HUES6 (cell line): ENCODE data around the gene SLCO1B1.

ENCODE experiments used
- H3K27ac ChIP-seq: 2 replicates; pipeline ENCODE4 v1.7.0; 2013; ENCODE audit warnings: low read depth, mild to moderate bottlenecking, low read length, inconsistent platforms
- H3K27me3 ChIP-seq: 2 replicates; pipeline ENCODE4 v1.6.1; 2013; ENCODE audit warnings: low read length; ENCODE audit not compliant: control insufficient read depth, insufficient read depth
- H3K36me3 ChIP-seq: 2 replicates; pipeline ENCODE4 v1.6.1; 2013; ENCODE audit warnings: low read length; ENCODE audit not compliant: control insufficient read depth, insufficient read depth
- H3K4me1 ChIP-seq: 2 replicates; pipeline ENCODE4 v1.6.1; 2013; ENCODE audit warnings: low read length; ENCODE audit not compliant: control insufficient read depth, insufficient read depth
- H3K4me3 ChIP-seq: 2 replicates; pipeline ENCODE4 v1.5.1; 2013; ENCODE audit warnings: low read depth, low read length
- H3K9ac ChIP-seq: one replicate; pipeline ENCODE4 v1.6.1; 2013; ENCODE audit warnings: mild to moderate bottlenecking, low read length
- H3K9me3 ChIP-seq: 2 replicates; pipeline ENCODE4 v1.6.1; 2013; ENCODE audit warnings: low read depth, low read length; ENCODE audit not compliant: control insufficient read depth, insufficient read depth

The SLCO1B1 gene

DNA sequence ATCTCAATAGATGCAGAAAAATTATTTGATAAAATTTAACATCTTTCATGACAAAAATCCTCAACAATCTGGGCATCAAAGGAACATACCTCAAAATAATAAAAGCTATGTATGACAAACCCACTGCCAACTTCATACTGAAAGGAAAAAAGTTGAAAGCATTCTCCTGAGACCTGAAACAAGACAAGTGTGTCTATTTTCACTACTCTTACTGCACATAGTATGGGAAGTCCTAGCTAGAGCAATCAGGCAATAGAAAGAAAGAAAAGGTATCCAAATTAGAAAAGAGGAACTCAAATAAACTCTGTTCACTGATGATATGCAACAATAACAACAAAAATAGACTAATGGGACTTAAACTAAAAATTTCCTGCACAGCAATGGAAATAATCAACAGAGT lies 90.1 kb downstream of the SLCO1B1 start:
- no peak overlapping the region for H3K4me3 ChIP-seq
- H3K4me1 ChIP-seq, result no peaks in the 10 kb centered on the region
- H3K27ac ChIP-seq, result no peak overlapping the region
- H3K9me3 ChIP-seq, result no peaks in the 10 kb centered on the region
- H3K9ac ChIP-seq, result no peak overlapping the region
- H3K27me3 ChIP-seq, result no peaks in the 10 kb centered on the region
- H3K36me3 ChIP-seq, result no peaks in the 10 kb centered on the region

DNA sequence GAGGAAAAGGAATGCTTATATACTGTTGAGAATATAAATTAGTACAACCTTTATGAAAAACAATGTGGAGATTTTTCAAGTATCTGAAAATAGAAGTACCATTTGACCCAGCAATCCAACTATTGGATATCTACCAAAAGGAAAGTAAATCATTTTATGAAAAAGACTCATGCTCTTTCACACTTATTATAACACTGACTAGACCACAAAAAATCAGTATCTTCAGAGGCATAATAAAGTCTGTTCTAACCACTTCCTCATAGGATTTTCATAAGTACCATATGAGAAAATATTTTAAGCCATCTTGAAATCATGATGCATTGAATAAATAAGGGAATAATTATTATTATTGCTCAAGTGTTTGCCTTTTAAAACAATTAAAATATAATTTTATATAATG lies 90.8 kb downstream of the SLCO1B1 start:
- no peak overlapping the region for H3K9ac ChIP-seq
- H3K4me3 ChIP-seq, result no peak overlapping the region
- H3K4me1 ChIP-seq, result no peaks in the 10 kb centered on the region
- no peaks in the 10 kb centered on the region for H3K9me3 ChIP-seq
- no peak overlapping the region for H3K27ac ChIP-seq
- H3K27me3 ChIP-seq, result no peaks in the 10 kb centered on the region
- H3K36me3 ChIP-seq, result no peaks in the 10 kb centered on the region

DNA sequence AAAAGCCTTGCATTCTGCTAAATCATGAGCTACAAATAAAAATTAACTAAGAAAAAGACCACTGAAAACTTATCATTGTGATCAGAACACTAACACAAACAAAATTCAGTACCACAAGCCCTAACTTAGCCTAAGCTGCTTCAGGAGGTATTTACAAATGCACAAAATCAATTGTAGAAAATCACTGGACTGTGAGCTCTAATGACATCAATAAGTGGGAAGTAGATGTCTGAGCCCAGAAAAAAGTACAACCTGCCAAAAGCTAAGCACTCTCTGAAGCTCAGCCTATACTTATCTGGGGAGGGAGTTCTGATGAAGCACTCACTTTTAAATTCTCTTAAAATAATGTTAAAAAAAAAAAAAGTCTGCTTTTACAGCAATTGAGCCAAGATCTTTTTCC lies 92.9 kb downstream of the SLCO1B1 start:
- Histone ChIP-seq H3K27ac (no peak overlapping the region), H3K4me1 (no peaks in the 10 kb centered on the region), H3K36me3 (no peaks in the 10 kb centered on the region), H3K4me3 (no peak overlapping the region), H3K9ac (no peak overlapping the region), H3K9me3 (no peaks in the 10 kb centered on the region), H3K27me3 (no peaks in the 10 kb centered on the region)

DNA sequence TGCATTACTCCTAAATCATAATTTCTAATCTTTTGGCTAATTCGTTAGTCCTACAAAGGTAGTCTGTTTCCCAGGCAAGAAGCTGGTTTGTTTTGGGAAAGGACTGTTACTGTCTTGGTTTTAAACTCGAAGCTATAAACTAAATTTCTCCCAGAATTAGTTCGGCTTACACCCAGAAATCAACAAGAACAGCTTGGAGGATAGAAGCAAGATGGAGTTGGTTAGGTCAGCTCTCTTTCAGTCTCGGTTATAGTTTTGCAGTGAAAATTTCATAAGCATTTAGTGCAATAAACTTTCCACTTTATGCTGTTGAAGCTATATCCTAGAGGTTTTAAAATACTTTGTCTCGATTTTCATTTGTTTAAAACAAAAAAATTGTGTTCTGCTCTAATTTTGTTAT lies 103.4 kb downstream of the SLCO1B1 start:
- Histone ChIP-seq H3K36me3 (no peaks in the 10 kb centered on the region), H3K27me3 (no peaks in the 10 kb centered on the region)

DNA sequence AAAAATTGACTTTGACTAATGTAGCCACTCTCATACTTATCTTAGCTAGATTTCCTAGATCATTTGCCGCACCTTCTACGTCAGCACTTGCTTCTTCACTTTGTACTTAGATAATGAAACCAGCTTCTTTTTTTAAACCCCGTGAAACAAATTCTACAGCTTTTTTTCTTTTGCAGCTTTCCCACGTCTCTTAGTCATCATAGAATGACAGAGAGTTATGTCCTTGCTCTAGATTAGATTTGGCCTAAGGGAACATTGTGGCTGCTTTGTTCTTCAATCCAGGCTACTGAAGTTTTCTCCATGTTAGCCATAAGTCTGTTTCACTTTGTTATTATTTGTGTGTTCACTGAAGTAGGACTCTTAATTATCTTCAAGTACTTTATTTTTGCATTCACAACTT lies 108.9 kb downstream of the SLCO1B1 start:
- H3K4me3 ChIP-seq, result no peak overlapping the region
- no peaks in the 10 kb centered on the region for H3K9me3 ChIP-seq
- H3K27me3 ChIP-seq, result no peaks in the 10 kb centered on the region
- H3K9ac ChIP-seq, result no peak overlapping the region
- no peaks in the 10 kb centered on the region for H3K4me1 ChIP-seq
- no peaks in the 10 kb centered on the region for H3K36me3 ChIP-seq
- H3K27ac ChIP-seq, result no peak overlapping the region

More for the DNA sequence above, 103.4 kb downstream of the SLCO1B1 start:
- no peak overlapping the region for H3K4me3 ChIP-seq
- no peak overlapping the region for H3K9ac ChIP-seq
- H3K4me1 ChIP-seq, result no peaks in the 10 kb centered on the region
- no peak overlapping the region for H3K27ac ChIP-seq
- no peaks in the 10 kb centered on the region; the same call in 1 of the 2 replicates for H3K9me3 ChIP-seq

DNA sequence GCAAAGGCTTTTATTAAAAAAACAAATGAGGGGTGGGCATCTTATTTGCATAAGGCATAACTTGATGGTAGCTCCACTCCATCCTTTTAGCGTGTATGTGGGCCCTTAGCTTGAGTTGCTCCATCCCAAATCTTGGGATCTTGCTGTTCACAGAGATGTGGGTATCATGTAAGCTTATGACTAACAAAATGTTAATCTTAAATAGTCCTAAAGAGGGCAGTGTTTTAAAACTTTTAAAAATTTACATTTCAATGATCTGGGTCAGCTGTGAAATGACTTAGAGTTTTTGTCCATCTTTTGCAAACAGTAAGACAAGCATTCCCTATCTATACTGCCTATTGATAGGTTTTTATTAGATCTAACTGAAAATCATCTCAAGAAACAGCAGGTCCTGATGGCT lies 117.7 kb downstream of the SLCO1B1 start:
- no peaks in the 10 kb centered on the region for H3K27me3 ChIP-seq
- H3K36me3 ChIP-seq, result no peaks in the 10 kb centered on the region
- no peaks in the 10 kb centered on the region for H3K9me3 ChIP-seq
- no peak overlapping the region for H3K4me3 ChIP-seq
- no peak overlapping the region for H3K27ac ChIP-seq
- no peak overlapping the region for H3K9ac ChIP-seq
- no peaks in the 10 kb centered on the region for H3K4me1 ChIP-seq

DNA sequence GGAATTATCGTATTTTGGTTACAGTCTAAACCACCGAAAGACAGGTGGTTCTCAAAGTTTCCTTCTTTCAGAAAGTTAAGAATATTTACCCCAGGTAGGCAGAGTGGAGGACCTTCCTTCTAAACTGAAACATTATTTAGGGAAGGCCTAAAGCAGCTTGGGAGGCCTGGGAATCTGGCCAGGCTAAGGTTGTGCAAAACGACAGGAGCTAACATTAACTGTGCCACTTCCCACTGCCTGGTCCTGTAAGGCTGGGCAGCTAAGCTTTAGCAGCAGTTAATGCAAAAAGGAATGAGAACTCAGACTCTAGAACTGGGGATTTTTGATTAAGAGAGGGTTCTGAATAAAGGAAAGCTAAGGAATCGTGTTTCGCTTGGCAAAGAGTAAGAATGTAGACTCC lies 121.1 kb downstream of the SLCO1B1 start:
- Histone ChIP-seq H3K27me3 (no peaks in the 10 kb centered on the region), H3K36me3 (no peaks in the 10 kb centered on the region), H3K9me3 (peaks cover 1% of the 10 kb centered on the region; the same call in 1 of the 2 replicates), H3K9ac (no peak overlapping the region), H3K4me3 (no peak overlapping the region), H3K4me1 (no peaks in the 10 kb centered on the region), H3K27ac (no peak overlapping the region)

DNA sequence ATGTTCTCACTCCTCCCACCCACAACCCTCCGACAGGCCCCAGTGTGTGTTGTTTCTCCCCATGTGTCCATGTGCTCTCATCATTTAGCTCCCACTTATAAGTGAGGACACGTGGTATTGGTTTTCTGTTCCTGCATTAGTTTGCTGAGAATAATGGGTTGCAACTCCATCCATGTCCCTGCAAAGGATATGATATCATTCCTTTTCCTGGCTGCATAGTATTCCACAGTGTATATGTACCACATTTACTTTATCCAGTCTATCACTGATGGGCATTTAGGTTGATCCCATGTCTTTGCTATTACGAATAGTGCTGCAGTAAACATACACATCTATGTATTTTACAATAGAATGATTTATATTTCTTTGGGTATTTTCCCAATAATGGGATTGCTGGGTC lies 126.2 kb downstream of the SLCO1B1 start:
- Histone ChIP-seq H3K27ac (no peak overlapping the region), H3K36me3 (no peaks in the 10 kb centered on the region), H3K4me3 (no peak overlapping the region), H3K9me3 (peaks cover 13% of the 10 kb centered on the region; the same call in 1 of the 2 replicates), H3K4me1 (no peaks in the 10 kb centered on the region), H3K27me3 (no peaks in the 10 kb centered on the region), H3K9ac (no peak overlapping the region)

DNA sequence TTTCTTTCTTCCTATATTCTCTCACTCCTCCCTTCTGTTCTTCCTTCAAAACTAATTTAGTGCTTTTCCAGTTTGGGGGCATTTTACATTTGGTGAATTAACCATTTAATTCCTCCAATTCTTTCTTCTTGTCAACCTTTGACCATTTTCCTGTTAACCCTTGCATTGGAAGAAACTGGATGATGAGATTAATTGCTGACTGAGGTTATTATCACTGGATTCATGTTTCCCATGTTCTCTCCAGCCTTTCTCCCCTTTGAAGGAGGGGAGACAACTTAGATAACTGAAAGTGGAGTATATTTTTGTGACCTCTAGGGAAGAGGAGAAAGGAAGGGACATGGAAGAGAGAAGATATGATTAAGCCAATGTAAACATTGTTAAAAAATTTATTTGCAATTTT lies 133.2 kb downstream of the SLCO1B1 start:
- Histone ChIP-seq H3K4me3 (no peak overlapping the region), H3K27me3 (no peaks in the 10 kb centered on the region)

DNA sequence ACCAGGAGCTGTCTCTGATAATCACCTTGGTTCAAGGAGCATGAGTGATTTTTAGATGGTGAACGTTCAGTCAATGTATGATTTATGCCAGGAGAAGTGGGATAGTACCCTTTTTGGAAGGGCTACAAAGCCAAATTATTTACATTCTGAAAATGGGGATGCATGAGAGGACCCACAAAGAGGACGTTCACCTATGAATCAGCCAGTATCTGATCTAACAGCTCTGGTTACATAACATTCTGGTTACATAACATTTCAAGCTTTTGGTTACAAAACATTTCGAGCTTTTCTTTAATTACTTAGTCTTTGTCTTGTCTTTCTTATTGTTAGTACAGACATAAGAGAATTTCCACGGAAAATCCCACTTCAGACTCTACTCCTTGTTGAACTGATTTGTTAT lies 134.9 kb downstream of the SLCO1B1 start:
- Histone ChIP-seq H3K9me3 (peaks cover 8% of the 10 kb centered on the region; the same call in 1 of the 2 replicates), H3K4me3 (no peak overlapping the region), H3K27me3 (no peaks in the 10 kb centered on the region), H3K4me1 (no peaks in the 10 kb centered on the region), H3K36me3 (no peaks in the 10 kb centered on the region), H3K27ac (no peak overlapping the region), H3K9ac (no peak overlapping the region)

More for the DNA sequence above, 133.2 kb downstream of the SLCO1B1 start:
- Histone ChIP-seq H3K27ac (no peak overlapping the region), H3K36me3 (no peaks in the 10 kb centered on the region), H3K4me1 (no peaks in the 10 kb centered on the region), H3K9ac (no peak overlapping the region), H3K9me3 (peaks cover 15% of the 10 kb centered on the region)

DNA sequence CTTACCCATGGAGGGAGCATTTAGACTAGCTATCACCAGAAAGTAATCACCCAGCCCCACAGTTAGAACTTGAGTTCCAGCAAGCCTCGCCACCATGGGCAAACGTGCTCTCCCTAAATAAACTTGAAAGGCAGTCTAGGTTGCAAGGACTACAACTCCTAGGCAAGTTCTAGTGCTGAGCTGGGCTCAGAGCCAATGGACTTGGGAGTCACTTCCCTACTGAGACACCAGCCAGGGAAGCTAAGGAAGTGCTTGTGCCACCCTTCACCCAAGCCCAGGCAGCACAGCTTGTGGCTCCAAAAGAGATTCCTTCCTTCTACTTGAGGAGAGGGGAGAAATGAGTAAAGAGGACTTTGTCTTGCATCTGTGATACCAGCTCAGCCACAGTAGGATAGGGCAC lies 145.8 kb downstream of the SLCO1B1 start:
- H3K9me3 ChIP-seq, result no peaks in the 10 kb centered on the region
- no peaks in the 10 kb centered on the region for H3K36me3 ChIP-seq
- H3K4me1 ChIP-seq, result no peaks in the 10 kb centered on the region
- H3K4me3 ChIP-seq, result no peak overlapping the region
- no peak overlapping the region for H3K27ac ChIP-seq
- no peaks in the 10 kb centered on the region for H3K27me3 ChIP-seq
- H3K9ac ChIP-seq, result no peak overlapping the region
